Spleen (tissue), 11 donors: Measurements from ENCODE around the gene GSTT2B. TPM values are rescaled to one million over a fixed set of nuclear protein-coding genes. Genes with fewer than 3 reads are reported as not detected.

Experiments
- DNase-seq: peaks from one replicate; pipeline ENCODE4 v3.0.0-alpha.2; 2020
- H3K27ac ChIP-seq, 8 donors: fragments of 200-600 bp; sonication (generic) in 7 of 8; 1 replicate in 4 of 8; 2 replicates in 4 of 8; pipeline versions ENCODE4 v1.5.0 to v1.8.0; 2016 to 2021; ENCODE audit warnings: inconsistent platforms in 4 of 8, mild to moderate bottlenecking in 4 of 8, moderate library complexity in 1 of 8
- H3K27me3 ChIP-seq, 7 donors: fragments of 200-600 bp; sonication (generic) in 6 of 7; replicated peaks in 1 of 7; 1 replicate in 4 of 7; 2 replicates in 3 of 7; pipeline versions ENCODE4 v1.5.0 to v1.8.0; 2016 to 2021; ENCODE audit warnings: inconsistent platforms in 3 of 7, mild to moderate bottlenecking in 1 of 7
- H3K36me3 ChIP-seq, 6 donors: fragments of 200-600 bp; sonication (generic) in 5 of 6; 1 replicate in 4 of 6; 2 replicates in 2 of 6; pipeline versions ENCODE4 v1.5.0 to v1.8.0; 2016 to 2021; ENCODE audit warnings: inconsistent platforms in 2 of 6
- H3K4me1 ChIP-seq, 6 donors: fragments of 200-600 bp; sonication (generic) in 5 of 6; 1 replicate in 3 of 6; 2 replicates in 3 of 6; pipeline versions ENCODE4 v1.5.0 to v1.8.0; 2016 to 2021; ENCODE audit warnings: inconsistent platforms in 3 of 6
- H3K4me3 ChIP-seq, 8 donors: fragments of 200-600 bp; sonication (generic) in 7 of 8; 1 replicate in 4 of 8; 2 replicates in 4 of 8; pipeline versions ENCODE4 v1.5.0 to v1.8.0; 2016 to 2021; ENCODE audit warnings: inconsistent platforms in 4 of 8, mild to moderate bottlenecking in 4 of 8, moderate library complexity in 2 of 8
- H3K9me3 ChIP-seq, 8 donors: fragments of 200-600 bp; sonication (generic) in 7 of 8; 1 replicate in 4 of 8; 2 replicates in 4 of 8; pipeline versions ENCODE4 v1.5.0 to v1.8.0; 2016 to 2021; ENCODE audit warnings: inconsistent platforms in 4 of 8
- CTCF ChIP-seq, 11 experiments: fragments of 200-600 bp in 7 of 11; fragments of 450-650 bp in 4 of 11; sonication (generic) in 4 of 11; IDR thresholded peaks in 8 of 11; conservative IDR thresholded peaks in 3 of 11; 1 replicate in 7 of 11; 2 replicates in 4 of 11; pipeline versions ENCODE4 v1.4.0 to v1.8.0; 2016 to 2021; ENCODE audit warnings: antibody characterized with exemption in 11 of 11, inconsistent platforms in 4 of 11, mild to moderate bottlenecking in 1 of 11
- POLR2A ChIP-seq, 3 donors: fragments of 450-650 bp; IDR thresholded peaks; one replicate each; pipeline ENCODE4 v1.5.1; 2017; ENCODE audit warnings: antibody characterized with exemption in 3 of 3, mild to moderate bottlenecking in 1 of 3
- POLR2AphosphoS5 ChIP-seq, 3 donors: sonication (generic); formaldehyde crosslinking; IDR thresholded peaks; one replicate each; pipeline ENCODE4 v1.5.1; 2017; ENCODE audit warnings: antibody characterized with exemption in 3 of 3
- WGBS, 5 donors: extraction: QIAGEN DNeasy Blood & Tissue Kit in 3 of 5; methylation state at CpG; one replicate each; pipeline versions ENCODE4 v1.1.5 to v1.1.7; 2013 to 2018; 5-methylcytosine and 5-hydroxymethylcytosine counted together
- intact Hi-C: fragments of 100-400 bp; cut with DNase I; formaldehyde crosslinking; loops from one replicate; pipeline ENCODE4 v1.15.0; 2023; ENCODE audit warnings: low total_unique reads
- polyA plus RNA-seq, 3 donors: library from polyadenylated mRNA; stranded (reverse); fragments of 200-250 nt; gene quantifications; one replicate each; pipeline ENCODE4 v1.2.1, GENCODE V29; 2013
- total RNA-seq, 7 donors: library from RNA; depleted of rRNA in 3 of 7; stranded (reverse); fragments of >200 nt in 3 of 7; fragmentation: NEBNext Ultra II Directional in 4 of 7; extraction: Animal tissue kit (Norgen Biotek cat#: 25700) in 4 of 7; gene quantifications; one replicate each; pipeline versions ENCODE4 v1.1.0 to v1.2.1, GENCODE V29; 2016 to 2021
- donor health status: healthy with polysubstance abuse.
- donor health status: DM: no; HTN: no; CAD: no; lungs with moderate emphysema.
- donor health status: DM: no; HTN: no; CAD: no.
- donor health status: Bipolar disorder and iron deficiency.
- donor health status: healthy.
- donor health status: DM: no; HTN: no; CAD: no.
- donor health status: DM: yes; HTN: yes; CAD: no.

GSTT2B gene
- total and polyA plus RNA-seq, 10 donors = 2.0 to 11.6 (median 4.8) TPM

- Histone ChIP-seq H3K36me3 (no peaks in the 10 kb centered on the region), H3K4me1 (peaks cover 0 to 7% (median 5%) of the 10 kb centered on the region in 6 donors), H3K9me3 (no peaks in the 10 kb centered on the region), H3K27me3 (peaks cover 0 to 9% (median 0%) of the 10 kb centered on the region in 7 donors), H3K27ac (no peak overlapping the region), H3K4me3 (no peak overlapping the region)
- TF ChIP-seq POLR2A (IDR thresholded peaks at IDR 0.05) = no peak
- no peak for TF ChIP-seq POLR2AphosphoS5 (IDR thresholded peaks at IDR 0.05)
- TF ChIP-seq CTCF (IDR thresholded peaks at IDR 0.05 in 8 of 11, conservative IDR thresholded peaks at IDR 0.05 in 3 of 11) = no peak
- DNase-seq = no peak
- WGBS, 5 donors = 64 to 94% (median 71%) methylated on average over 9 to 10 of the region's 10 CpGs
- intact Hi-C loops = no loop called here
Observed at GRCh38 chr22:24006207-24006913, 45.4 kb upstream of the GSTT2B start.

- Histone ChIP-seq H3K36me3 (no peaks in the 10 kb centered on the region), H3K4me3 (no peak within 1 kb of the TSS), H3K27ac (no peak within 1 kb of the TSS), H3K4me1 (peaks cover 0 to under 1% (median 0%) of the 10 kb centered on the region in 6 donors), H3K27me3 (peaks cover 0 to 11% (median 0%) of the 10 kb centered on the region in 7 donors), H3K9me3 (no peaks in the 10 kb centered on the region)
- WGBS, 5 donors = 79 to 92% (median 85%) methylated on average over 6 of the region's 6 CpGs
- no peak for DNase-seq
- intact Hi-C loops = no loop called here
- TF ChIP-seq CTCF (IDR thresholded peaks at IDR 0.05 in 8 of 11, conservative IDR thresholded peaks at IDR 0.05 in 3 of 11) (no peak), POLR2AphosphoS5 (IDR thresholded peaks at IDR 0.05) (no peak), POLR2A (IDR thresholded peaks at IDR 0.05) (no peak)
Observed at GRCh38 chr22:24005201-24005600, 44.2 kb upstream of the GSTT2B start, which contains the start of gene GSTT4. Gene GSTT4 (minus strand): TSS chr22:24005453. CDS start chr22:24005356, 97 bp downstream.

GRCh38 chr22:24003887-24004286 lies 42.9 kb upstream of the GSTT2B start:
- Histone ChIP-seq H3K4me3 (no peak overlapping the region), H3K4me1 (no peaks in the 10 kb centered on the region), H3K36me3 (no peaks in the 10 kb centered on the region), H3K27me3 (peaks cover 0 to 11% (median 0%) of the 10 kb centered on the region in 7 donors), H3K27ac (no peak overlapping the region), H3K9me3 (no peaks in the 10 kb centered on the region)
- intact Hi-C loops = no loop called here
- DNase-seq = no peak
- 73 to 83% (median 82%) methylated on average over 7 to 9 of the region's 9 CpGs for WGBS, 5 donors
- TF ChIP-seq POLR2AphosphoS5 (IDR thresholded peaks at IDR 0.05) = no peak
- TF ChIP-seq CTCF (IDR thresholded peaks at IDR 0.05 in 8 of 11, conservative IDR thresholded peaks at IDR 0.05 in 3 of 11) = no peak
- TF ChIP-seq POLR2A (IDR thresholded peaks at IDR 0.05) = no peak

- Histone ChIP-seq H3K27me3 (peaks cover 0 to 11% (median 0%) of the 10 kb centered on the region in 7 donors), H3K4me3 (no peak overlapping the region), H3K9me3 (no peaks in the 10 kb centered on the region), H3K4me1 (no peaks in the 10 kb centered on the region), H3K27ac (no peak overlapping the region), H3K36me3 (no peaks in the 10 kb centered on the region)
- DNase-seq = no peak
- no peak for TF ChIP-seq POLR2AphosphoS5 (IDR thresholded peaks at IDR 0.05)
- TF ChIP-seq POLR2A (IDR thresholded peaks at IDR 0.05) = no peak
- no peak for TF ChIP-seq CTCF (IDR thresholded peaks at IDR 0.05 in 8 of 11, conservative IDR thresholded peaks at IDR 0.05 in 3 of 11)
- 76 to 90% (median 76%) methylated on average over 5 of the region's 5 CpGs for WGBS, 5 donors
- intact Hi-C loops = no loop called here
Observed at GRCh38 chr22:24002851-24003250, 41.9 kb upstream of the GSTT2B start.
